Activated CD8-positive, alpha-beta T cell treated with anti-CD3 and anti-CD28 coated beads for 36 hours (primary cell): Measurements from ENCODE around the gene DCST1. TPM values are rescaled to one million over a fixed set of nuclear protein-coding genes. Genes with fewer than 3 reads are reported as not detected.

Experiments used
- ATAC-seq: fragments of 200-7000 bp; cut with Tn5 transposase; one replicate; pipeline ENCODE4 v1.10.0; 2021; ENCODE audit warnings: mild to moderate bottlenecking, moderate library complexity
- CTCF ChIA-PET: fragments of 350-600 bp; sonication (Branson Sonifier 250); formaldehyde crosslinking; loops from one replicate; lab custom pipeline; 2021; ENCODE audit warnings: antibody characterized with exemption; lab: Charles Lee
- POLR2A ChIA-PET: fragments of 350-600 bp; sonication (Branson Sonifier 250); formaldehyde crosslinking; loops from one replicate; lab custom pipeline; 2021; ENCODE audit warnings: antibody characterized with exemption; lab: Charles Lee
- DNase-seq: peaks from one replicate; pipeline ENCODE4 v3.0.0-alpha.2; 2020
- H3K27ac Mint-ChIP-seq: one replicate; pipeline ENCODE4 v1.8.0; 2021; ENCODE audit warnings: mild to moderate bottlenecking, mixed read lengths
- H3K27me3 Mint-ChIP-seq: one replicate; pipeline ENCODE4 v1.8.0; 2021; ENCODE audit warnings: mixed read lengths
- H3K36me3 Mint-ChIP-seq: one replicate; pipeline ENCODE4 v1.8.0; 2021; ENCODE audit warnings: low read depth, mixed read lengths
- H3K4me1 Mint-ChIP-seq: one replicate; pipeline ENCODE4 v1.8.0; 2021; ENCODE audit warnings: low read depth, mixed read lengths
- H3K4me3 Mint-ChIP-seq: one replicate; pipeline ENCODE4 v1.8.0; 2021; ENCODE audit warnings: mild to moderate bottlenecking, moderate library complexity, mixed read lengths
- H3K9me3 Mint-ChIP-seq: one replicate; pipeline ENCODE4 v1.8.0; 2021; ENCODE audit warnings: mixed read lengths
- CTCF ChIP-seq: fragments of 200-600 bp; IDR thresholded peaks from one replicate; pipeline ENCODE4 v1.8.0; 2022; ENCODE audit warnings: antibody characterized with exemption, mild to moderate bottlenecking
- intact Hi-C: fragments of 100-400 bp; cut with micrococcal nuclease; formaldehyde crosslinking; loops from one replicate; pipeline ENCODE4 v1.10.0; 2022
- total RNA-seq, 2 experiments: library from RNA; stranded (reverse); gene quantifications; one replicate each; pipeline ENCODE4 v1.2.3, GENCODE V29; 2021

Gene DCST1
- total RNA-seq, 2 experiments from 2014 or later: not detected

- intact Hi-C loops: loop anchor here (5.0 kb wide), 1 partner anchor 34 kb away; no protein-coding TSS in a partner anchor
- H3K27me3 Mint-ChIP-seq: no peaks in the 10 kb centered on the region
- no peak overlapping the region for H3K27ac Mint-ChIP-seq
Observed at GRCh38 chr1:155053531-155054105, 20.0 kb downstream of the DCST1 start.

GRCh38 chr1:155057104-155057503, 23.5 kb downstream of the DCST1 start:
- no peak for ATAC-seq
- intact Hi-C loops: no loop called here
- Mint-ChIP-seq H3K9me3 (no peaks in the 10 kb centered on the region), H3K27me3 (no peaks in the 10 kb centered on the region), H3K4me1 (peaks cover 20% of the 10 kb centered on the region), H3K36me3 (peaks cover 28% of the 10 kb centered on the region), H3K27ac (no peak overlapping the region), H3K4me3 (no peak overlapping the region)
- POLR2A ChIA-PET: interaction anchor here (0.9 kb wide), 1 partner anchor 13 kb away, joined by 3 read pairs; no protein-coding TSS in a partner anchor
- no peak for TF ChIP-seq CTCF
- CTCF ChIA-PET: interaction anchor here (0.8 to 23.5 kb wide), 10 partner anchors 10 to 137 kb away, joined by 3 to 278 read pairs (median 3); partner anchors contain the start of genes ADAM15, EFNA3 and PBXIP1
- no peak for DNase-seq

More at GRCh38 chr1:155053531-155054105, 20.0 kb downstream of the DCST1 start:
- no peak for DNase-seq
- ATAC-seq: no peak
- Mint-ChIP-seq H3K4me1 (peaks cover 20% of the 10 kb centered on the region), H3K36me3 (peaks cover 20% of the 10 kb centered on the region), H3K9me3 (no peaks in the 10 kb centered on the region), H3K4me3 (peak overlapping the region; percentile 88)
- no peak for TF ChIP-seq CTCF
- ChIA-PET POLR2A (interaction anchor here (1.0 to 2.2 kb wide), 4 partner anchors 9 to 79 kb away, joined by 4 to 7 read pairs (median 5); partner anchors contain the start of gene CKS1B), CTCF (interaction anchor here (1.0 to 23.5 kb wide), 8 partner anchors 5 to 494 kb away, joined by 3 to 278 read pairs (median 5); partner anchors contain the start of genes ADAM15, EFNA4 and PBXIP1)

GRCh38 chr1:155057788-155058211, 24.2 kb downstream of the DCST1 start:
- H3K27ac Mint-ChIP-seq: no peak overlapping the region
- CTCF ChIA-PET: interaction anchor here (0.9 to 23.5 kb wide), 9 partner anchors 9 to 136 kb away, joined by 3 to 278 read pairs (median 3); partner anchors contain the start of genes ADAM15, EFNA3 and PBXIP1
- no peak for ATAC-seq

GRCh38 chr1:155060736-155061135, 27.1 kb downstream of the DCST1 start:
- CTCF ChIA-PET: interaction anchor here (0.6 to 23.5 kb wide), 17 partner anchors 14 to 514 kb away, joined by 3 to 278 read pairs (median 5); partner anchors contain the start of genes ADAM15, EFNA3, KRTCAP2 and LENEP
- no peak for DNase-seq
- Mint-ChIP-seq H3K27ac (no peak overlapping the region), H3K9me3 (no peaks in the 10 kb centered on the region), H3K4me1 (peaks cover 32% of the 10 kb centered on the region), H3K27me3 (no peaks in the 10 kb centered on the region), H3K4me3 (no peak overlapping the region), H3K36me3 (peaks cover 23% of the 10 kb centered on the region)
- TF ChIP-seq CTCF: no peak
- POLR2A ChIA-PET: interaction anchor here (0.9 to 1.9 kb wide), 4 partner anchors 11 to 190 kb away, joined by 3 to 12 read pairs (median 4); no protein-coding TSS in a partner anchor
- no peak for ATAC-seq
- intact Hi-C loops: loop anchor here (5.0 kb wide), 1 partner anchor 88 kb away; the partner anchor contains the start of genes CKS1B and SHC1

More at GRCh38 chr1:155057788-155058211, 24.2 kb downstream of the DCST1 start:
- H3K27me3 Mint-ChIP-seq: no peaks in the 10 kb centered on the region
- no peak for DNase-seq
- TF ChIP-seq CTCF: no peak
- peaks cover 19% of the 10 kb centered on the region for H3K4me1 Mint-ChIP-seq
- intact Hi-C loops: no loop called here
- H3K36me3 Mint-ChIP-seq: peaks cover 31% of the 10 kb centered on the region
- H3K9me3 Mint-ChIP-seq: no peaks in the 10 kb centered on the region
- no peak overlapping the region for H3K4me3 Mint-ChIP-seq
- POLR2A ChIA-PET: no interaction called here
